CD4-positive, alpha-beta T cell treated with Interleukin-21 for 1 hour (primary cell): ENCODE results near the gene ADAMTSL5.
"Not testable (repeated sequence)": the region's sequence is repeated elsewhere in the genome, so short reads cannot be mapped to it uniquely, and the experiment has no call there.

Experiments used
- DNase-seq: peaks from one replicate; pipeline ENCODE4 v3.0.0-alpha.2; 2020

Gene ADAMTSL5

GRCh38 chr19:1529430-1529816, 16.6 kb upstream of the ADAMTSL5 start:
- no peak for DNase-seq

GRCh38 chr19:1528596-1529429, 16.0 kb upstream of the ADAMTSL5 start:
- DNase-seq: no peak

GRCh38 chr19:1527650-1528309, 15.0 kb upstream of the ADAMTSL5 start:
- DNase-seq: no peak

- DNase-seq: no peak
Observed at GRCh38 chr19:1526979-1527649, 14.3 kb upstream of the ADAMTSL5 start.

- no peak for DNase-seq
Observed at GRCh38 chr19:1526066-1526778, 13.4 kb upstream of the ADAMTSL5 start.

- no peak for DNase-seq
Observed at GRCh38 chr19:1525343-1525742, 12.5 kb upstream of the ADAMTSL5 start.

GRCh38 chr19:1524972-1525325, 12.1 kb upstream of the ADAMTSL5 start:
- DNase-seq: no peak

- DNase-seq: no peak
Observed at GRCh38 chr19:1524287-1524971, 11.6 kb upstream of the ADAMTSL5 start.

- DNase-seq: no peak
Observed at GRCh38 chr19:1523412-1524286, 10.8 kb upstream of the ADAMTSL5 start, which contains the start of gene PLK5. TSS of gene PLK5 (plus strand) at chr19:1524077. CDS start at chr19:1526997, 2,920 bp downstream.

GRCh38 chr19:1522838-1523237, 10.0 kb upstream of the ADAMTSL5 start:
- DNase-seq: no peak

- DNase-seq: no peak
Observed at GRCh38 chr19:1522061-1522460, 9.2 kb upstream of the ADAMTSL5 start.

- DNase-seq: no peak
Observed at GRCh38 chr19:1521636-1522035, 8.8 kb upstream of the ADAMTSL5 start.

- DNase-seq: no peak
Observed at GRCh38 chr19:1520203-1520780, 7.5 kb upstream of the ADAMTSL5 start.

- DNase-seq: not testable (repeated sequence)
Observed at GRCh38 chr19:1519802-1520201, 7.0 kb upstream of the ADAMTSL5 start.

GRCh38 chr19:1518471-1518870, 5.7 kb upstream of the ADAMTSL5 start:
- no peak for DNase-seq

GRCh38 chr19:1516395-1516753, 3.6 kb upstream of the ADAMTSL5 start:
- DNase-seq: no peak

GRCh38 chr19:1514986-1515721, 2.3 kb upstream of the ADAMTSL5 start:
- DNase-seq: no peak

- no peak for DNase-seq
Observed at GRCh38 chr19:1514295-1514661, 1.5 kb upstream of the ADAMTSL5 start.

GRCh38 chr19:1513499-1514294, 878 bp upstream of the ADAMTSL5 start:
- DNase-seq: peak; percentile 70
